Activated CD8-positive, alpha-beta memory T cell treated with anti-CD3 and anti-CD28 coated beads for 1 hour (primary cell): ENCODE measurements around the gene SETD2.

Experiments used
- DNase-seq, 2 donors: peaks; one replicate each; pipeline ENCODE4 v3.0.0-alpha.2; 2020; ENCODE audit warnings: low read depth in 1 of 2; ENCODE audit errors: extremely low read depth in 1 of 2

SETD2 gene

GRCh38 chr3:46987743-46988401 lies 176.0 kb downstream of the SETD2 start:
- peak; percentile 69 to 74 for DNase-seq

DNA sequence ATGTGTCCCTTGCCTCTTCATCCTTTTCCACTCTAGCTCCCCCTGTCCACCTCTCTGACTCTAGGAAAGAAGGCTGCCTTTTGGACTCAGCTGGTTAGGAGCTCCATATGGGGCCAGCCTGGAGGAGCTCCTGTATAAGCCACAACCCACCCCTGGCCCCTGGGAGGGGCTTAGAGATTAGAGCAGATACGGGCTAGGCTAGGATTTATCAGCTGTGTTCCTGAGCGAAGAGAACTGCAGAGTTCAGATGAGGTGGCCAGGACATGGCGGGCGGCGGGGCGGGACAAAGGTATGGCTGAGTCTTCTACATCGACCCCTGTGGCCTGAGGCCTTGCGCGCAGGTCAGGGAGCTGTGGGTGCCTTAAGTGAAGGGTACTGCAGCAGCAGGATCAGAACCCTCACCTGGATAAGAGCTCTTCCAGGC lies 176.6 kb downstream of the SETD2 start:
- DNase-seq = no peak

GRCh38 chr3:46986782-46987310 lies 177.1 kb downstream of the SETD2 start:
- no peak for DNase-seq

DNA sequence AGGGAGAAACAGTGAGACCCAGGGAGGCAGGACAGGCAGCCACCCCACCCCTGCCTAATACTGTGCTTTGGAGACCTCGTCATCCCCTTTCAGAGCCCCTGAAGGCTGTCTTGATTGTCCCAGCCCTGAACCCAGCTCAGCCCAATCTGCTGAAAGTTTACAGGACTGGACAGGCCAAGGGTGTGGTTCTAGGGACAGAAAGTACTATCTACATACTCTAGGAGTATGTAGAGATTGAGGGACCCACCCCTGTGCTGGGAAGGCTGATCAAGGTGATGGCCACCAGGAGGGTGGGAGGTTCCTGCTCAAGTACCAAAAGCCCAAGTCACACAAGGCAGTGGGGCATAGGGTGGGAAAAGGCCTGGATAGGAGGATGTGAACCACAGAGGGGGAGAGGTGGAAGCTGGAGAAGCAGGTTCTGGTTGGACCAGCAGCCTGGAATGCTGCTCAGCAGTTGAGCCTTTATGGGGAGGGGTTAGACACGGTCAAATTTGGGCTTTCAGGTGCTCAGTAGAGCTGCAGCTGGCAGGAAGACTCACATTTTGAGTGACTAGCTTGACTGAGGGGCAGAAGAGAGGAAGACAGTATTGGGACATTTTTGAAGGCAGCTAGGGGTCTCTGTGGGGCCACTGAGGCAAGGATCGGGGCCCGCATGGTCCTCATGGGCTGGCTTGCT lies 177.7 kb downstream of the SETD2 start:
- DNase-seq = no peak

DNA sequence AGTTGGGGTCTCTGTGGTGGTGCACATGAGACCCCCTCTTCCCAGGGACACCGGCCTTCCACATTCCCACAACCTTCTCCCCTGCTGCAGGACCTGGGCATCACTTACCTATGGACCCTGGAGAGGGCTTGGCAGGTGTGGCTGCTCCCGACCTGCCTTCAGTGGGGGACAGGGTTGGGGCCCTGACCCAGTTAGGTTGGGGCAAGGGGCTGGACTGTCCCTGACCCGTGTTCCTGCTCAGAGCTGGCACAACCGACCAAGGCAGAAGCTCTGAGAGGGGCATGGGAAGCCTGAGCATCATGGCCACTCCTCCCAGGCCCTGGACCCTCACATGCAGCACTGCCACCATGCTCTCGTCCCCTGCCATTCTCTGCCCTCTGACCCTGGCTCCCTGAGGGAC lies 178.3 kb downstream of the SETD2 start:
- DNase-seq = no peak

- DNase-seq = no peak
These were observed 179.1 kb downstream of the SETD2 start for GRCh38 chr3:46984591-46985459.

DNA sequence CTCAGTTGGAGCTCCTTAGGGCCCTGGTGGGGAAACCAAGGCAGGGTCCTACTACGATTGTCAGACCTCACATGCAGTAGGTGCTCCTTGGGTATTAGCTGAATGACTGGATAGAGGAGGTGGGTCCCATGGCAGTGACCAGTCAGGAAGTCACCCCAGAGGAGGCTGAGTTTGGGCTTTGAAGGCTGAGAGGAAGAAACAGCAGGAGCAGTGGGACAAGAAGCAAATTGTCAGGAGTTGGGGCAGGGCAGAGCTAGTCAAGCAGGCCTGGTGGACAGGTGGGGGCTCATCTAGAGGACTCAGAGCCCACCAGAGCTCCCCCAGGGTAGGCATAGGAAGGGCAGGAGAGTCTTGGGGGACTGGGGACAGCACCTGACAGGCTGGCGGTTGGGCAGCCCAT lies 181.4 kb downstream of the SETD2 start:
- DNase-seq = no peak

GRCh38 chr3:46981932-46982471 lies 181.9 kb downstream of the SETD2 start:
- no peak for DNase-seq

- DNase-seq = no peak
These were observed 183.9 kb downstream of the SETD2 start for GRCh38 chr3:46979958-46980497.

DNA sequence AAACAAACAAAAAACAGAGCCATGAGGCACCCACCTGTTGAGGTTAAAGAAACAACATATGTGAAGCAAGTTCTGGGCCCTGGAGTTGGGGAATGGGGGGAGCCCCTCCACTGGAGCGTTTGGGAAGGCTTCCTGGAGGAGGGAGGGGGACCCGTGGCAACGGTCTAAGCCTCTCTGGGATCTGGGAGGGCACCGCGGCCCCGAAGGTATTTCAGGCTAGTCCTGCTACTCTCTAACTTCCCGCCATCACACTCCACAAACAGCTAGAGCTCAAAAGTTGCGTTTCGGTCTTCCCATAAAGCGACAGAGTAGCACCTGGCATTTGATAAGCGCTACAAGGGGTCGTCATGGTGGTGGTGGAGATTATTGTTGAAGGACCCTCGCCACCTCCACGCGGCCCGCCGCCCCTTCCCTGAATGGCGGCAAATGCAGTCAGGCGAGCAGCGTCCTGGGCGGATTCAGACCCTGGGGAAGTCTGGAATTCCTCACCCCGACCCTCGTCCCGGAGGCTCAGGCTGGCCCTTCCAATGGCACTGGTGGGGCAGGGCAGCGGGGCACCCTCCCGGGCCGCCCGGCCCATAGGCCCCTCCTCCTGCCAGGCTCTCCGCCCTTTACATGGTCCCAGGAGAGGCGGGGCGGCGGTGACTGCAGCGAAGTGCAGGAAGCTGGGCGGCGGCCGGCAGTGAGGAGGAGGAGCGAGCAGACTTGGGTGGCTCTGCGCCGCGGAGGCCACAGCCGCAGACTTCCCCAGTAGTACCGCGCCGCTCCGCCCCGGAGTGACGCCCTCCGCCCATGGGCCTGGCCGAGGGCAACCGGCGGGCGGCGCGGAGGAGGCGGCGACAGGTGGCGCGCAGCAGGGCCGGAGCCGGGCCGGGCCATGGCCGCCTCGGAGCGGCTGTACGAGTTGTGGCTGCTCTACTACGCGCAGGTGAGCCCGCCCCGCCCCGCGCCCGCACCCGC lies 184.6 kb downstream of the SETD2 start, which contains the start of gene NBEAL2:
NBEAL2 (plus strand) TSS at position 682 of the 960 bp plus-strand sequence; CDS start at position 878, 196 bp downstream.
- DNase-seq = peak; percentile 89 to 90

- DNase-seq = no peak
These were observed 185.5 kb downstream of the SETD2 start for GRCh38 chr3:46978381-46978780.

- DNase-seq = no peak
These were observed 186.1 kb downstream of the SETD2 start for GRCh38 chr3:46977811-46978195.

DNA sequence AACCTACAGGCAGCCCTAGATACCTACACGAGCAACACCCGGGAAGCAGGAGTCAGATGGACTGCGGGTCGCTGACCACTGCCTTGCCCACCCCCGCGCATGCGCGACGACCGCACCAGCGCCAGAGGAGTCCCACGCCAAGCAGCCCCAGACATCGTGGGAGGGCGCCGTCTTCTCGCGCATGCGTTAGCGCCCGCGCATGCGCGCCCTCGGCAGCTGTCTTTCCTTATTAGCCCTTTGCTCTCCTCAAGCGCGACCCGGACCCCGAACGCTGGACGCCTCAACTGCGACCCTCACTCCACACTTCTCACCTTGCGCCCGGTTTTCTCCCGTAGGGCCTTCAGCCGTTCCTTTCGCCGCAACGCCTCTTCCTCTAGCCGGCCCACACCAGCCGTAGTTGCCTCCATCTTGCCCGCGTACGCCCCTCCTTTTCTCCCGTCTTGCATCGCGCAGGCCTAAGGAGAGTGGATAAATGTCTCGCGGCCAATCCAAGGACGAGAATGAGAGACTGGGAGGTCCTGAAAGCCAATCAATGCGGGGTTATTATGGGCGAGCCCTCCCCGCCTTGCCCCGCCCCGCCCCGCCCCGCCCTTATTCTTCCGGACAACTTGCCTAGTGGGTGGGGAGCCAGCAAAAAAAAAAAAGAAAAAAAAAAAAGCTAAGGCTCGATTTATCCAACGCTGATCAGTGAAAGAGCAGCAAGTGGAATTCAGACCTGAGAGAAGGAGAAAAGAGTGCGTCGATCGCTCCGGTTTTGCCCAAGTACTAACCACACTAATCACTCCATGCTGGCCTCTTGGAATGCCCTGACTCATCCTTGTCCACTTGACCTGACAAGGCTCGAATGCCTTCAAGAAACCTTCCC lies 187.4 kb downstream of the SETD2 start, which contains the start of gene CCDC12:
CCDC12 (minus strand) TSS at position 420 of the 865 bp plus-strand sequence; CDS start at position 407, 13 bp downstream.
- DNase-seq = peak; percentile 79 to 86

GRCh38 chr3:46974421-46975171 lies 189.3 kb downstream of the SETD2 start:
- DNase-seq = no peak

DNA sequence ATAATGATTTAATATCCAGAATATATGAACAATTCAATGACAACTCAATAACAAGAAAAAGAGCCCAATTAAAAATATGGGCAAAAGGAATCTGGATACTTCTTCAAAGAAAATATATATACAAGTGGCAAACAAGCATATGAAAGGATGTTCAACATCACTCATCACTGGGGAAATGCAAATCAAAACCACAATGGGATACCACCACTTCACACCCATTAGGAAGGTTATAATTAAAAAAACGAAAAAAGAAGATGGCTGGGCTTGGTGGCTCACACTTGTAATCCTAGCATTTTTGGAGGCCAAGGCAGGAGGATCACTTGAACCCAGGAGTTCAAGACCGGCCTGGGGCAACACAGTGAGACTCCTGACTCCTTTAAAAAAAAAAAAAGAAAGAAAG lies 191.5 kb downstream of the SETD2 start:
- no peak for DNase-seq

DNA sequence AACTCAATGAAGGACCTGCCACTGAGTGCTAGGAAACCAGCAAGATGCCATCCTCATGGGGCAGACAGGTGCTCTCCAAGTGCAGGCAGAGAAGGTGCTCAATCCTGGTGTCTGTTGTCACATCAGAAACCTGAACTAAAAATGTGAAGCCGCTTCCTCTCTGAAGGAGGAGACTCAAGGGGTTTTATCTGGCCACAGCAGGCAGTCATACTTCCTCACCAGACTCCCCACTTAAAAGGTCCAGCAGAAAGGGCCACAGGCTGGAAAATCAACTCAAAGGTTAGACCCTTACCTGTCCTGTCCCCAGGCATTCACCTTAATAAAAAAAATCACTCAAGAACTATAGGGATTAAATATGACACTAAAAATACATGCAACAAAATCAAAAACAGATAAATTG lies 192.2 kb downstream of the SETD2 start:
- no peak for DNase-seq

GRCh38 chr3:46971151-46971550 lies 192.8 kb downstream of the SETD2 start:
- no peak for DNase-seq
